Measurements from ENCODE around the gene SH2D2A. TPM values are rescaled to one million over a fixed set of nuclear protein-coding genes. Genes with fewer than 3 reads are reported as not detected.

The SH2D2A gene
- total RNA-seq, 2 experiments from 2014 or later: 2.1 to 5.8 TPM

GRCh38 chr1:156756355-156756754, 60.3 kb downstream of the SH2D2A start:
- intact Hi-C loops (cut with micrococcal nuclease; ENCODE audit: unreplicated experiment): loop anchor here (10.0 kb wide), 1 partner anchor 252 kb away; the partner anchor contains the start of gene MEF2D
- no peaks in the 10 kb centered on the region for H3K9me2 ChIP-seq (ENCODE audit: insufficient read depth, low read length)
- TF ChIP-seq EZH2phosphoT487 (IDR thresholded peaks at IDR 0.05; ENCODE audit: borderline replicate concordance, low read depth, low read length): no peak
- TF ChIP-seq, protein P1, sequence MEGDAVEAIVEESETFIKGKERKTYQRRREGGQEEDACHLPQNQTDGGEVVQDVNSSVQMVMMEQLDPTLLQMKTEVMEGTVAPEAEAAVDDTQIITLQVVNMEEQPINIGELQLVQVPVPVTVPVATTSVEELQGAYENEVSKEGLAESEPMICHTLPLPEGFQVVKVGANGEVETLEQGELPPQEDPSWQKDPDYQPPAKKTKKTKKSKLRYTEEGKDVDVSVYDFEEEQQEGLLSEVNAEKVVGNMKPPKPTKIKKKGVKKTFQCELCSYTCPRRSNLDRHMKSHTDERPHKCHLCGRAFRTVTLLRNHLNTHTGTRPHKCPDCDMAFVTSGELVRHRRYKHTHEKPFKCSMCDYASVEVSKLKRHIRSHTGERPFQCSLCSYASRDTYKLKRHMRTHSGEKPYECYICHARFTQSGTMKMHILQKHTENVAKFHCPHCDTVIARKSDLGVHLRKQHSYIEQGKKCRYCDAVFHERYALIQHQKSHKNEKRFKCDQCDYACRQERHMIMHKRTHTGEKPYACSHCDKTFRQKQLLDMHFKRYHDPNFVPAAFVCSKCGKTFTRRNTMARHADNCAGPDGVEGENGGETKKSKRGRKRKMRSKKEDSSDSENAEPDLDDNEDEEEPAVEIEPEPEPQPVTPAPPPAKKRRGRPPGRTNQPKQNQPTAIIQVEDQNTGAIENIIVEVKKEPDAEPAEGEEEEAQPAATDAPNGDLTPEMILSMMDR (conservative IDR thresholded peaks at IDR 0.05; ENCODE audit: low read length): no peak
- no peak overlapping the region for H2AFZ ChIP-seq (ENCODE audit: low read length)
- no peak for DNase-seq (ENCODE audit: low spot score)
- peaks cover 3% of the 10 kb centered on the region; the same call in 1 of the 2 replicates for H3K36me3 ChIP-seq (ENCODE audit: insufficient read depth, low read length)
- H3K9me3 ChIP-seq (ENCODE audit: low read length): no peaks in the 10 kb centered on the region
- BruUV-seq (replicated peaks): no TSS peak
- peaks cover 20% of the 10 kb centered on the region for H3K4me1 ChIP-seq (ENCODE audit: insufficient read depth, low read length, poor library complexity, severe bottlenecking)
- H3K79me2 ChIP-seq (ENCODE audit: insufficient read depth, low read depth, low read length): peaks cover 17% of the 10 kb centered on the region
- ChIA-PET CTCF (ENCODE audit: unreplicated experiment) (interaction anchor here (1.6 kb wide), 1 partner anchor 30 kb away, joined by 3 read pairs; no protein-coding TSS in a partner anchor), POLR2A (interaction anchor here (0.5 to 1.2 kb wide), 6 partner anchors 10 to 142 kb away, joined by 3 to 5 read pairs (median 4); partner anchors contain the start of genes ISG20L2, METTL25B and MRPL24)
- H4K20me1 ChIP-seq (ENCODE audit: insufficient read depth, low read length): no peaks in the 10 kb centered on the region
- H3K4me2 ChIP-seq (ENCODE audit: low read length): no peak overlapping the region
- H3K27ac ChIP-seq (ENCODE audit: low read depth, low read length, poor library complexity, severe bottlenecking): no peak overlapping the region
- H3K4me3 ChIP-seq (ENCODE audit: low read depth, low read length, poor library complexity, severe bottlenecking): no peak overlapping the region

Other genes starting within 250 kb of the SH2D2A start
- gene IQGAP3, start 244.3 kb downstream of the SH2D2A start, total RNA-seq (2014; rRNA removed; shearing (Covaris generic)): 22.4 and 26.1 TPM in 2 replicates
- 28.7 and 37.1 TPM in 2 replicates for gene IQGAP3, start 244.3 kb downstream of the SH2D2A start, total RNA-seq (2022)
- 2.8 and 3.6 TPM in 2 replicates for gene TTC24, start 237.1 kb downstream of the SH2D2A start, total RNA-seq (2014; rRNA removed; shearing (Covaris generic))
- gene TTC24, start 237.1 kb downstream of the SH2D2A start, total RNA-seq (2022): 11.9 and 12.4 TPM in 2 replicates
- 71.6 and 81.5 TPM in 2 replicates for gene NAXE, start 225.1 kb downstream of the SH2D2A start, total RNA-seq (2014; rRNA removed; shearing (Covaris generic))
- 56.1 and 61.1 TPM in 2 replicates for gene NAXE, start 225.1 kb downstream of the SH2D2A start, total RNA-seq (2022)
- 33.3 and 40.9 TPM in 2 replicates for gene GPATCH4, start 215.4 kb downstream of the SH2D2A start, total RNA-seq (2014; rRNA removed; shearing (Covaris generic))
- 38.5 and 51.6 TPM in 2 replicates for gene GPATCH4, start 215.4 kb downstream of the SH2D2A start, total RNA-seq (2022)
- 0.41 and 0.62 TPM in 2 replicates for gene HAPLN2, start 197.4 kb downstream of the SH2D2A start, total RNA-seq (2014; rRNA removed; shearing (Covaris generic))
- 1.1 and 1.4 TPM in 2 replicates for gene HAPLN2, start 197.4 kb downstream of the SH2D2A start, total RNA-seq (2022)
- gene BCAN, start 174.7 kb downstream of the SH2D2A start, total RNA-seq (2014; rRNA removed; shearing (Covaris generic)): 0.44 TPM in 1 of 2 replicates, not detected in the other
- not detected in 2 replicates for gene BCAN, start 174.7 kb downstream of the SH2D2A start, total RNA-seq (2022)
- gene NES, start 139.4 kb downstream of the SH2D2A start, total RNA-seq (2014; rRNA removed; shearing (Covaris generic)): not detected in 2 replicates
- gene NES, start 139.4 kb downstream of the SH2D2A start, total RNA-seq (2022): not detected in 2 replicates
- 1.4 and 2.8 TPM in 2 replicates for gene CRABP2, start 111.3 kb downstream of the SH2D2A start, total RNA-seq (2014; rRNA removed; shearing (Covaris generic))
- 1.5 and 2.1 TPM in 2 replicates for gene CRABP2, start 111.3 kb downstream of the SH2D2A start, total RNA-seq (2022)
- 24.7 and 28.0 TPM in 2 replicates for gene METTL25B, start 88.4 kb downstream of the SH2D2A start, total RNA-seq (2014; rRNA removed; shearing (Covaris generic))
- 45.6 and 54.1 TPM in 2 replicates for gene METTL25B, start 88.4 kb downstream of the SH2D2A start, total RNA-seq (2022)
- gene ISG20L2, start 88.1 kb downstream of the SH2D2A start, total RNA-seq (2014; rRNA removed; shearing (Covaris generic)): 36.5 and 37.9 TPM in 2 replicates
- 71.3 and 74.1 TPM in 2 replicates for gene ISG20L2, start 88.1 kb downstream of the SH2D2A start, total RNA-seq (2022)
- gene MRPL24, start 75.8 kb downstream of the SH2D2A start, total RNA-seq (2014; rRNA removed; shearing (Covaris generic)): 55.3 and 69.0 TPM in 2 replicates
- gene MRPL24, start 75.8 kb downstream of the SH2D2A start, total RNA-seq (2022): 49.3 and 56.6 TPM in 2 replicates
- 291 and 346 TPM in 2 replicates for gene HDGF, start 65.2 kb downstream of the SH2D2A start, total RNA-seq (2014; rRNA removed; shearing (Covaris generic))
- gene HDGF, start 65.2 kb downstream of the SH2D2A start, total RNA-seq (2022): 315 and 329 TPM in 2 replicates
- gene PRCC, start 49.3 kb downstream of the SH2D2A start, total RNA-seq (2014; rRNA removed; shearing (Covaris generic)): 53.7 and 54.0 TPM in 2 replicates
- 81.5 and 82.9 TPM in 2 replicates for gene PRCC, start 49.3 kb downstream of the SH2D2A start, total RNA-seq (2022)
- gene INSRR, start 42.3 kb upstream of the SH2D2A start, total RNA-seq (2014; rRNA removed; shearing (Covaris generic)): not detected in 2 replicates
- gene INSRR, start 42.3 kb upstream of the SH2D2A start, total RNA-seq (2022): not detected in 2 replicates
- gene NTRK1, start 44.0 kb upstream of the SH2D2A start, total RNA-seq (2014; rRNA removed; shearing (Covaris generic)): not detected in 2 replicates
- gene NTRK1, start 44.0 kb upstream of the SH2D2A start, total RNA-seq (2022): not detected in 2 replicates
- gene PEAR1, start 76.9 kb upstream of the SH2D2A start, total RNA-seq (2014; rRNA removed; shearing (Covaris generic)): not detected in 2 replicates
- gene PEAR1, start 76.9 kb upstream of the SH2D2A start, total RNA-seq (2022): not detected in 2 replicates
- not detected in 2 replicates for gene LRRC71, start 103.8 kb upstream of the SH2D2A start, total RNA-seq (2014; rRNA removed; shearing (Covaris generic))
- gene LRRC71, start 103.8 kb upstream of the SH2D2A start, total RNA-seq (2022): not detected in 2 replicates
- gene ARHGEF11, start 228.9 kb upstream of the SH2D2A start, total RNA-seq (2014; rRNA removed; shearing (Covaris generic)): 1.5 and 1.8 TPM in 2 replicates
- 3.4 and 3.8 TPM in 2 replicates for gene ARHGEF11, start 228.9 kb upstream of the SH2D2A start, total RNA-seq (2022)